ENCODE measurements around the gene GTF3C5.

GTF3C5 gene

DNA sequence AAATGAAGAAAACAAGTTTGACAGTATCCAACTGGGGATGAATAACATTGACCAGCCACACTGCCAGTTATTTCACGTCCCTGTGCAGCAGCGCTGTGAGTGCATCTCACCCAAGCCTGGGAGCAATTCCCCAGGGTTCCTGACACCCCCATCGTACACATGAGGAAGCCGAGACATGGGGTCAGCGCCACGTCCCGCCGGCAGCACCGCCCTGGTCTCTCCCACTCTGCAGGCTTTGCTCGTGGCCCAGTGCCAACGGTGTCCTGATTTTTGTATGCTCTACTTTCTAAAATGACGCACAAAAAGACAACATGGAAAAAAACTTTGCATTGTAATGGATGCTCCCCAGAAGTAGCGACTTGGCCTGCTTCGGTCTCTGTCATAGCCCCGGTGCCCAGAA lies 14.3 kb downstream of the GTF3C5 start:
- H3K27me3 ChIP-seq (ENCODE audit: insufficient read depth, low read depth, severe bottlenecking): no peaks in the 10 kb centered on the region
- H3K36me3 ChIP-seq: peaks cover 97% of the 10 kb centered on the region
- no peak for TF ChIP-seq CTCF (IDR thresholded peaks at IDR 0.05; ENCODE audit: low read depth, low read length)
- H3K9me3 ChIP-seq (ENCODE audit: severe bottlenecking): no peaks in the 10 kb centered on the region
- no peak for DNase-seq
- no peak overlapping the region for H3K4me3 ChIP-seq (ENCODE audit: low read depth, low read length)
- no peak overlapping the region for H3K27ac ChIP-seq

DNA sequence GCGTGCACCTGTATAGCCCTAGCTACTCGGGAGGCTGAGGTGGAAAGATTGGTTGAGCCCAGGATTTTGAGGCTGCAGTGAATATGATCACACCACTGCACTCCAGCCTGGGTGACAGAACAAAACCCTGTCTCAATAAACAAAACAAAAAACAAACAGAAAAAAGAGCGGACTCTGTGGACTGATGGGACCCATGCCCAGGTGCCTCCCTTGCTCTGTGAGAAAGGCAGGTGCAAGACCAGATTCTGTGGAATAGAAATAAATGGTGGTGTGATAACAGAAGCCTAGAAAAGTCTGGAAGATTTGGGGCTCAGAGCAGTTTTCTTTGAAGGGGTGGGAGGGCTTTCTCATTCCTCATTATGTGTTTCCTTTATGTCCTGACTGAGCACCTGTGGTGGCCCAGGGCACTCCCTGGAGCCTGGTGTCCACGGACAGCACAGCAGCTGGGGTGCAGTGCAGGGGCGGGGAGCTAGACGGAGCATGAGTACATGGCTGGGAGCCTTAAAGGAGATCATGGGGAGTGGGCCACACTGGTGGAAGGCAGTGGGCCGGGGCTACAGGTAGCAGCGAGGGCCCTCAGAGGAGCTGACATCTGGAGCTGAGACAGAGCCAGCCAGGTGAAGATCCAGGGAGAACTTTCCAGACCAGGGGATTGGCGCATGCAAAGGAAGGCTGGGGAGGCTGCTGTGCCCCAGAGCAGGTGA lies 15.6 kb downstream of the GTF3C5 start:
- Histone ChIP-seq H3K27me3 (ENCODE audit: insufficient read depth, low read depth, severe bottlenecking) (no peaks in the 10 kb centered on the region), H3K36me3 (peaks cover 99% of the 10 kb centered on the region), H3K27ac (no peak overlapping the region), H3K4me3 (ENCODE audit: low read depth, low read length) (no peak overlapping the region), H3K9me3 (ENCODE audit: severe bottlenecking) (no peaks in the 10 kb centered on the region)
- no peak for DNase-seq
- no peak for TF ChIP-seq CTCF (IDR thresholded peaks at IDR 0.05; ENCODE audit: low read depth, low read length)

DNA sequence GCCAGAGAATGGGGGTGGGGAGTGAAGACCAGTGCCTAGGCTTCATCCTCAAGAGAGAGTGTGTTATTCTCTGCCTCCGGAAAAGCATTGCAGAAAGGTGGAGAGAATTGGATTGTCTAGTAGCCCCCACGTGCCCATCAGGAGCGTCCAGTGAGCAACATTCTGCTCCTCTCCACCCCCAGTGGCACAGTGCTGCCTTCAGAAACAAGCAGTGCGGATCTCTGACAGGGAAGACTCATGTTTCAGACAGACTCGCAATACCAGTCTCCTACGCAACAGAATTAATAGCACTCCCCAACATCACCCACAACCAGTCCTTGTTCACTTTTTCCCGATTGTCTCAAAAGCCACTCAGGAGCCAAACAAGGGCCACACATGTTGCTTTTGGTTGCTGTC lies 16.1 kb downstream of the GTF3C5 start:
- Histone ChIP-seq H3K4me3 (ENCODE audit: low read depth, low read length) (no peak overlapping the region), H3K27ac (no peak overlapping the region), H3K36me3 (peaks cover 100% of the 10 kb centered on the region), H3K9me3 (ENCODE audit: severe bottlenecking) (no peaks in the 10 kb centered on the region), H3K27me3 (ENCODE audit: insufficient read depth, low read depth, severe bottlenecking) (no peaks in the 10 kb centered on the region)
- no peak for DNase-seq
- TF ChIP-seq CTCF (IDR thresholded peaks at IDR 0.05; ENCODE audit: low read depth, low read length): no peak

DNA sequence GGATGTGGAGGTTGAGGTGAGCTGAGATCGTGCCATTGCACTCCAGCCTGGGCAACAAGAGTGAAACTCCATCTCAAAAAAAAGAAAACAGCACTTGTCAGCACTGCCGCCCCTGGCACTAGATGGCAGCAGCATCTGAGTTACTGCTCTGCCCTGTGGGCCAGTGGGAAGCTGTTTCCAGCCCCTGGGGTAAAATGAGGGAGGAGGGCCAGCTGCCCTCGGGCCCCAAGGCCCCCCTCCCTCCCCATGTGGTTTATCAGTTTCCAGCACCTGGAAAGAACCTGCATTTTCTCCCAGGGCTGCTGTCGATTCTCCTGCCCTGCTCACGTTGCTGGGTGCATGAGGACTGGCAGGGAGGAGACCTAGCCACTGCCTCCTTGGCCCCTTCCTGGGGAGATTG lies 17.8 kb downstream of the GTF3C5 start:
- Histone ChIP-seq H3K36me3 (peaks cover 98% of the 10 kb centered on the region), H3K27me3 (ENCODE audit: insufficient read depth, low read depth, severe bottlenecking) (no peaks in the 10 kb centered on the region), H3K4me3 (ENCODE audit: low read depth, low read length) (no peak overlapping the region), H3K27ac (no peak overlapping the region), H3K9me3 (ENCODE audit: severe bottlenecking) (no peaks in the 10 kb centered on the region)
- peak; percentile 66 for TF ChIP-seq CTCF (IDR thresholded peaks at IDR 0.05; ENCODE audit: low read depth, low read length)
- DNase-seq: peak; percentile 53

- no peak for DNase-seq
- Histone ChIP-seq H3K36me3 (peaks cover 98% of the 10 kb centered on the region), H3K4me3 (ENCODE audit: low read depth, low read length) (no peak overlapping the region), H3K27ac (no peak overlapping the region), H3K9me3 (ENCODE audit: severe bottlenecking) (no peaks in the 10 kb centered on the region), H3K27me3 (ENCODE audit: insufficient read depth, low read depth, severe bottlenecking) (no peaks in the 10 kb centered on the region)
- no peak for TF ChIP-seq CTCF (IDR thresholded peaks at IDR 0.05; ENCODE audit: low read depth, low read length)
Measured at GRCh38 chr9:133049043-133049442, 18.2 kb downstream of the GTF3C5 start.

DNA sequence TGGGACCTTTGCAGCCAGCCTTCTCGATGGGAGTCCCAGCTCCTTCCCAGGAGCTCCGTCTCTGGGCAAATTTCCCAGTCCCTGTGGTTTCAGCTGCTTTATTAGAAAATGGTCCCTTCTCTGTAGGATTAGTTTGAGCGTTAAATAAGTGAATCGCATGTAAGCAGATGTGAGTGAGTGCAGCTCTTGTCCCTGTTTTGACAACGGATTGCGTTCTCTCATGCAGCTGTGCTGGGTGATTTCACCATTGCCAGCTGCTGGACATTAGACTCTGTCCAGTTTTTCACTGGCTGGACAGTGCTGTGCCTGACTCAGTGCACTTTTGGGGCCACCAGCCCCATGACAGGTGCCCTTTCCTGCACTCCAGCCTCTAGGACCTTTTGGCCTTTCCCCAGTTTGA lies 19.3 kb downstream of the GTF3C5 start:
- no peak for DNase-seq
- Histone ChIP-seq H3K9me3 (ENCODE audit: severe bottlenecking) (no peaks in the 10 kb centered on the region), H3K27me3 (ENCODE audit: insufficient read depth, low read depth, severe bottlenecking) (no peaks in the 10 kb centered on the region), H3K36me3 (peaks cover 98% of the 10 kb centered on the region), H3K4me3 (ENCODE audit: low read depth, low read length) (no peak overlapping the region), H3K27ac (no peak overlapping the region)
- TF ChIP-seq CTCF (IDR thresholded peaks at IDR 0.05; ENCODE audit: low read depth, low read length): no peak
